Measurements from ENCODE around the gene STAT5B.

The STAT5B gene

DNA sequence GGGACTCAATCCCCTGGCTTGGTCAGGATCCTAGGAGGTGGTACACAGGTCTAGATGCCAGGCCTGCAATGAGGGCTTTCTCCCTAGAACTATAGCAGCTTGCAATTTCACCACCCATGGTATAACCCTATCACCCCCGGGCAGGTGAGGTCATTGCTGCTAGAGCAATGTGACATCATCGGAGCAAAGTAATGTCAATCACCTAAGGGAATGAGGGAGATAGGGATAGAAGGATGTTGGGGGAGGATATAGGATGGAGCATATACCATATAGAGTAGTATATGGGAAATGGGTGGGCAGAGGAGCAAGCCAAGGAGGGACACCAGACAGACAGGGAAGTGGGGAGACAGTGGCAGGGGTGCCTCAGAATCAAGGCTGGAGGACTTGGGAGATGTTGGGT is 98.5 kb downstream of the STAT5B start:
- DNase-seq (ENCODE audit: insufficient read length, low spot score): no peak
- TF ChIP-seq POLR2A (IDR thresholded peaks at IDR 0.05; ENCODE audit: low read depth, low read length): no peak
- FAIRE-seq: no peak

DNA sequence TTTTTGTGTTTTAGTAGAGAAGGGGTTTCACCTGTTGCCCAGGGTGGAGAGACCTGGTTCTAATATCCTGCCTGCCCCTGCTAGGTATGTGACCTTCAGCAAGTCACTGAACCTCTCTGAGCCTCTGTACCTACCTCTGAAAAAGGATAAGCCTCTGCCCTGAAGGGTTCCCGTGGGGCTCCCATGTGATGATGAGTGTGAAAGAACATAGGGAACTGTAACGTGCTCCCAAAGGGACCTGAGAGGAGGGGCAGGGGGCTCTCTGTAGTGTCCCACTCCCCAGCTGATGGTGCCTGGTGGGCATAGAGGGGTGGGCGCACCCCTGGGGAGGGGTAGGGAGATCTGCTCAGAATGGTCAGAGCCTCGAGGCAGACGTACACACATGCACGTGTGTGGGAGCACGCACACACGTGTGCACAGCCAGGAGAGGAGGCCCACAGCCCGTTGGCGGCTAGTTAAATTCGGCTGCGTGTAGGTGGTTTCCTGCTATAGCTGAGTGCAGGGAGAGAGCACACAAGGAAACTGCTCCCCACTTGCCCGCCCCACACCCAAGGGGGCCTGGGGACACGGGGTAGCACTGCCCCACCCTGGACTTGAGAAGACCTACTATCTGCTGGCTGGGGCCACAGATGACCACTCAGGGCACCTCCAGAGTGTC is 101.9 kb downstream of the STAT5B start:
- no peak for TF ChIP-seq POLR2A (IDR thresholded peaks at IDR 0.05; ENCODE audit: low read depth, low read length)
- DNase-seq (ENCODE audit: insufficient read length, low spot score) (no peak), FAIRE-seq (no peak)

DNA sequence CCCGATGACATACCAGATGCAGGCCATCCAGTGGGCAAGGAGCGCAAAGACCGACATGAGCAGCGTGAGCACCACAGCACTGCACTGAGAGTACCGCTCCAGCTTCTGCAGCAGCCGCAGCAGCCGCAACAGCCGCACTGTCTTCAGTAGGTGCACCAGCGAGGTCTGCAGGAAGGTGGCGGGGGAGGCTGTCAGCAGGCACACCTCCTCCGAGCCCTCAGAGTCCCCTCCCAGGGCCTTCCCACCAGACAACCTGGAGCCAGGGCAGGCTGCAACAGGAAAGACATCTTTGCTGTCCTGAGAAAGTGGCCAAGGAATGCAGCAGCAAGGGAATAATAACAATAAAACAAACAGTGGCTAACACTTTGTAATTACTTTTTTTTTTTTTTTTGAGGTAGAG is 104.4 kb downstream of the STAT5B start:
- DNase-seq (ENCODE audit: insufficient read length, low spot score) (no peak), FAIRE-seq (no peak)
- TF ChIP-seq POLR2A (IDR thresholded peaks at IDR 0.05; ENCODE audit: low read depth, low read length): no peak

DNA sequence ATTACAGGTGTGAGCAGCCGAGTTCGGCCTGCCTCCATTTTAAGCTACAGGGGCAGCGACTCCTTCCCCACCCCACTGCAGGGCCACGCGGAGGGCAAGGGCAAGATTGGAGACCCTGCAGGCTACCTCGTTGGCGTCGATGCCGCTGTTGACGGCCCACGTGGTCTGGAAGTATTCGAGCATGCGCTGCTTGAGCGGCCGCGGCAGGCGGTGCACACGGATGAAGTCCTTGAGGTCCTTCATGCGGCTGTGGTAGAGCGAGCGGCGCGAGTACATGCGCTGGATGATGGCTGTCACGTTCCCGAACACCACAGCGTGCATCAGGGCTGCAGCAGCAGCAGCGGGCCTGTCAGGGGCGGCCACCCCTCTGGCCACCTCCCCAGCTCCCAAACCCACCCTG is 106.8 kb downstream of the STAT5B start:
- no peak for DNase-seq (ENCODE audit: insufficient read length, low spot score)
- no peak for FAIRE-seq
- no peak for TF ChIP-seq POLR2A (IDR thresholded peaks at IDR 0.05; ENCODE audit: low read depth, low read length)

DNA sequence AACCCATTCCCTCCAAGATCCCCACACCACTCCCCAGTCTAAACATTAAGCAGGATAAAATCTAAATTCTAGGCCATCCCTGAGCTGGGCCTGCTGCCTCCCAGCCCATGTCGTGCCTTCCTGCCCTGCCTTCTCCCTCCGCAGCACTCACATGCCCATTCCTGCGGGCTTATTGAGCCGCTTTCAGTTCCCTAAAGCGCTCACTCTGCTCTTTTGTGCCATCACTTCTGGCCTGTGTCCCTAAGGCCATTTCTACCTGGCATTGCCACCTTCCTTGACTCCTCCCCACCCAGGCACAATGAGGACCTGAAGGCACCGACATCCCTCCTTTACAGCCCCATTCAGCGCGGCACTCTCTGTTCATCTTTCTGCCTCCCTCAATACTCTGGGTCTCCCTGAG is 108.4 kb downstream of the STAT5B start:
- FAIRE-seq (no peak), DNase-seq (ENCODE audit: insufficient read length, low spot score) (no peak)
- TF ChIP-seq POLR2A (IDR thresholded peaks at IDR 0.05; ENCODE audit: low read depth, low read length): no peak

DNA sequence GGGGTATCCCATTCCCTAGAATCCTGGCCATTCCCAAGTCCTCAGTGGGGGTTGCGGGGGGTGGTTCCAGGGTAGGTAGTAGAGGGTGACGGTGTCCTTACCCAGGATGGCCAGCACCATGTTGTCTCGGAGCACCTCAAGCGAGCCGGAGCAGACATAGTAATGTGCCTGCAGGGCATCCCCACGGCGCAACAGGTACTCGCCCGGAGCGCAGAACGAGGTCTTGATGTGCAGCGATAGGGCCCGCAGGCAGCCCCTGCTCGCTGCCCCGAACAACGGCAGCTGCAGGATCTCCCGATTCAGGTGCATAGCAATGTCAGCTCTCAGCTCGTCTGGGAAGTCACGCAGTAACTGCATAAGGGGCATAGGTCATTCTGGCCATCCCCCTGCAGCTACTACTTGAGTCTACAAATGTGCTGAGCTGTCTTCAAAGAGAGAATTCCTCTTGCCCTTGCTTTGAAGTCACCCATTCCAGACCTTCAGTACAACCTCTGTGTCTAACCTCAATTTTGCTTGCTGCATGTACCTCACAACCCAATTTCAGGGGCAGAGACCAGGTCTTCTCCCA is 109.9 kb downstream of the STAT5B start:
- no peak for TF ChIP-seq POLR2A (IDR thresholded peaks at IDR 0.05; ENCODE audit: low read depth, low read length)
- no peak for FAIRE-seq
- no peak for DNase-seq (ENCODE audit: insufficient read length, low spot score)

DNA sequence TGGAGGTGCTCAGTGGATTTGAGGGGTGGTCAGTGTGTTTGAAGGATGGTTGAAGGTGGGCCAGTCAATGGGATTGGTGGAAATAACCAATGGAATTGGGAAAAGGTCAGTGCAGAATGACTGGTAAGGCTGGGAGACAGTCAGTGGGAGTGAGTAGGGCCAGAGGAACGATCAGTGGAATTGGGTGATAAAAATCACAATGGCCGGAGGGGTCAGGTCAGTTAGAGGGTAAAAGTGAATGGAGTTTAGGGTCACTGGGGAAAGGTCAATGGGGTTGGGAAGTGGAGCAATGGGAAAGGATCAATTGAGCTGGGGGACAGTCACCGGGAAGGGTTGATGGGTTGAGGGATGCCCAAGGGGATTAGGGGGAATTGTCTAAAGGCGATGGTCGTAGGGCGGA is 110.4 kb downstream of the STAT5B start:
- no peak for FAIRE-seq
- no peak for DNase-seq (ENCODE audit: insufficient read length, low spot score)
- TF ChIP-seq POLR2A (IDR thresholded peaks at IDR 0.05; ENCODE audit: low read depth, low read length): no peak

DNA sequence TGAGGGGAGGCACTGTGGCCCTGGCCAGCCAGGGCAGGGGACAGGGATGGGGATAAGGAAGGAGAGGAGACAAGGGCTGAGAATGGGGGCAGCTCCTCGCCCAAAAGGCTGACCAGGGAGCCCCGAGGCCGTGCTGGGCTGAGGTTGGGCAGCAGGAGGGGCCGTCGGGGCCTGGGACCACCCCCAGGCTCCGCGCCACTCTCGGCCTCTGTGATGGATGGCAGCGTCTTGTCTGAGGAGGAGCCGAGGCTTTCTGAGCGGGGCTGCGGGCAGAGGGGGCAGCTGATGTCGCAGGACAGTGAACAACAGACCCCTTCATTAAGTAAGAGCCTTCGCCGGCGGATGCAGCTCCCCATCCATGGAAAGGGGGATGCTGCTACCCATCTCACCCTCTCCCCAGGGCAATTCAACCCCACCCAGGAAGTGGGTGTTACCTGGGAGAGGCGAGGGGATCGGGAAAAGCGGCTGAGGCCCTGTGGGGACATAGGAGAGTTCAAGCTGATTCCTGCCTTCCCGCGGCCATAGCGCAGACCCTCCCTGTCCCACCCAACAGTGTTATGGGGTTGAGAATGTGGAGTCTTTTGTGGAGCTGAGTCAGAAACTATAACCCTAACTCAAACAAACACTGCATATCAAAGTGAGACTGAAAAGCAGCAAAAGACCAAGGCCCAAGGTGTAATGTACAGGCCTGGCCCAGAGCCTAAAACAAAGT is 112.3 kb downstream of the STAT5B start:
- no peak for DNase-seq (ENCODE audit: insufficient read length, low spot score)
- FAIRE-seq: no peak
- TF ChIP-seq POLR2A (IDR thresholded peaks at IDR 0.05; ENCODE audit: low read depth, low read length): no peak

DNA sequence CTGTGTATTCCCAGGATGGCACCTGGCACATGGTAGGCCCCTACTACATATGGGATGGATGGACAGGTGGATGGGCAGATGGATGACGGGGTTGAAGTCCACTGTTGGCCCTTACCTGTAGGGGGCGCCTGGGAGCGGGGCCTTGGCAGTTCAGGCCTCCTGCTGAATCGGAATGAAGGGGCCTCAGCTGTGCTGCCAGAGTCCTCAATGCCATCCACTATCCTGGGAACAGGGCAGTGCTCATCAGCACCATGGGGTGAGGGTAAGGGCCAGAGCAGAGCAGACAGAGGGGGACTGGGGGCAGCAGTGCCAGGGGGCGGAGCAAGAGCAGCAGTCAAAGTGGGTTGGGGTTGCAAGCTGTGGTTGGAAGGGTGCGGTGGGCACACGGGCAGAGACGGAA is 113.1 kb downstream of the STAT5B start:
- TF ChIP-seq POLR2A (IDR thresholded peaks at IDR 0.05; ENCODE audit: low read depth, low read length): no peak
- FAIRE-seq (no peak), DNase-seq (ENCODE audit: insufficient read length, low spot score) (peak; percentile 45)

DNA sequence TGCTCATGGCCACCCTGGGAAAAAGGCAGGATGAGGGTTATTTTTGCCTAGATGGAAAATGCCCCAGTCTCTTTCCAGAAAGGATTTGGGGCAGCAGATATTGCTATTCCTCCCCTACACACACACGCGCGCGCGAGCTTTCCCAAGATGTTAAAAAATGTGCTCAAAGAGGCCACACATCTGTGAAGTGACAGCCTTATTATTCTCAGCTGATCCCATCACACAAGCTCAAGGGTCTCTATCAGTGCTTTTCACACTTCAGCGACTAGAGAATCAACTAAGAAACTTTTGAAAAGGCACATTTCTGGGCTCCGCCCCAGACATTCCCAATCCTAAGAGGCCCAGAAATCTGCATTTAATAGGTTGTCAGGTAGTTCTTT is 115.7 kb downstream of the STAT5B start:
- no peak for TF ChIP-seq POLR2A (IDR thresholded peaks at IDR 0.05; ENCODE audit: low read depth, low read length)
- DNase-seq (ENCODE audit: insufficient read length, low spot score) (no peak), FAIRE-seq (no peak)

DNA sequence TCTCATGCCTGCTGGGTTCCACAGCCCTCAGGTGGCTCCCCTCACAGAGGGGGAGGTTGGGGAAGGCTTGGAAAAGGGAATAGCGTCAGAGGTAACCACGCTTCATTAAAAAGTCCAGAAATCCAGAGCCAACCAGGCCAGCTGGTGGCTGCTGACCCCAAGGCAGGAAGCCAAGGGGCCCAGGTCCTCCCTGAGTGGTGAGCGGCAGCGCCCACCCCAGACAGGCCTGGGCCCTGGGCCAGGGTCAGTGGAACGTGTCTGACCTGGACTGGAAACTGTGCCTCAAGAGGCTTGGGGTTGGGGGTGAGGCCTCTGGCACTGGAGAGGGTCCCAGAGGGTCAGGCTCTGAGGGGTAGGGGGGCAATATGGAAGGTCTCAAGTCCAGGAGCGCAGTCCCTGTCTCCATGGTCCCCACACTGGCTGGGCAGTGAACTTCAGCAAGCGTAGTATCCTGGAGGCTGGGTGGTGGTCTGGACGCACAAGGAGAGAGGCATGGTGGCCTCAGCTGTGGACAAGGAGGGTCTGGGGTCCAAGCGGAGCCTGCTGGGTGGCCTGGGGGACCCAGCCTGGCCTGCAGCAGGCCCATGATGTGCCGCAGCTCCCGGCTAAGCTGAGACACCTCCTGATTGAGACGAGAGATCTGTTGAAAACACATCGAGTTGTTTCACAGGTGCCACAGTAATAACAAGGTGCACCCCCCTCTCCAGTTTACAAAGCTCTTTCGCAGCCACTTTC is 116.2 kb downstream of the STAT5B start:
- no peak for TF ChIP-seq POLR2A (IDR thresholded peaks at IDR 0.05; ENCODE audit: low read depth, low read length)
- FAIRE-seq (no peak), DNase-seq (ENCODE audit: insufficient read length, low spot score) (no peak)

DNA sequence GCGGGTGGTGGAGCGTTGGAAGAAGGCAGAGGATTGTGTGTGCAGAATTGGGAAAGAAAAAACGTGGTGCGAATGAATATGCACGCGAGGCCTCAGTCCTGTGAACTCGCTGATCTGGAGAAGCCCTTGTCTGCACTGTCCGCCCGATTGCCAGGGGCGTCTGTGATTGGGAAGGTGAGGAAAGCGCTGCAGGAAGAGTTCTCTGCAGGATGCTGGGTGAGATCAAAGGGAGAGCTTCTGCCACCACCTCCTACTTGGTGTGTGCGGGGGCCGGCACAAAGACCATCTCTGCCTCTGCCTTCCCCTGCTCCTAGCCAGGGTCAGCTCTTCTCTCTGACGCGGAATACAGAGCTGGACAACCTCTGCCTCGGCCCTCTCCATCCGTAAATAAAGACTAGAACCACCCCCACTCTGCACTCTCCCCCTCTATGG is 120.6 kb downstream of the STAT5B start:
- FAIRE-seq: no peak
- no peak for TF ChIP-seq POLR2A (IDR thresholded peaks at IDR 0.05; ENCODE audit: low read depth, low read length)
- no peak for DNase-seq (ENCODE audit: insufficient read length, low spot score)

DNA sequence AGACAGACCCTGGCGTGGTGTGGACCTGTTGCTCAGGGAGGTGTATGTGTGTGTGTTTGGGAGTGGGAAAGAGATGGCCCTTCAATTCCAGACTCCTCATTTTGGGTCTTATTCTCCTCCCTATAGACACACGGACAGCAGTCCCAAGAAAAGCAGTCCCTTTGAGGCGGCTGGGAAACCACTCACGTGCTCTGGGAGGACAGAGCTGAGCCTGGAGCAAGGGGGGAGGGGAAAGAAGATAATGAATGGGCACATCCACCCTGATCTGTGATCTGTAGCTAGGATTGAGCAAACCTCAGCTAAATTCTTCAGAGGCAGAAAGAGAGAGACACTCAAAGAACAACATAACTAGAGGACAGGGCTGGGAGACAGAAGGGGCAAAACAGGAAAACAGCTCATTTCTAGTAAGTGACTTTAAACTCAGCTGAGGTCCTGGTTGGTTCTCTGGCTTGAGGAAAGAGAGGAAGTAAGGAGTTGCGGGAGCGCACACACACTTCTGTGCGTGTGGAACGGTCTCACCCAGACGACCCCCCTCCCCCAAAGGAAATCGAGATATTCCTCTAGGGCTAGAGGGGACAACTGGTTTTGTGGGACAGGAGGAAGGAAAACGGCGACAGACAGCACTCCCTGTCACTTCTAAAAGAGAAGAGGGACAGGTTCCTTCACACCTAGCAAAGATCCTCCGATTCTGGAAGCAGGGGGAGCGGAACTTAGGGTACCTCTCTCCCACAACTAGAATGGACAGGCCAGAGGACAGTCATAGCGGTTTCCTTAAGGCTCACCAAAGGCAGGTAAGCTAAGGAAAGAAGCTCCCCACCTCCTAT is 122.1 kb downstream of the STAT5B start:
- FAIRE-seq (no peak), DNase-seq (ENCODE audit: insufficient read length, low spot score) (no peak)
- no peak for TF ChIP-seq POLR2A (IDR thresholded peaks at IDR 0.05; ENCODE audit: low read depth, low read length)

Data from H54 (cell line).